ENCODE measurements around the gene PCBP1.
"Not testable (repeated sequence)": the region's sequence is repeated elsewhere in the genome, so short reads cannot be mapped to it uniquely, and the experiment has no call there.

PCBP1 gene

DNA sequence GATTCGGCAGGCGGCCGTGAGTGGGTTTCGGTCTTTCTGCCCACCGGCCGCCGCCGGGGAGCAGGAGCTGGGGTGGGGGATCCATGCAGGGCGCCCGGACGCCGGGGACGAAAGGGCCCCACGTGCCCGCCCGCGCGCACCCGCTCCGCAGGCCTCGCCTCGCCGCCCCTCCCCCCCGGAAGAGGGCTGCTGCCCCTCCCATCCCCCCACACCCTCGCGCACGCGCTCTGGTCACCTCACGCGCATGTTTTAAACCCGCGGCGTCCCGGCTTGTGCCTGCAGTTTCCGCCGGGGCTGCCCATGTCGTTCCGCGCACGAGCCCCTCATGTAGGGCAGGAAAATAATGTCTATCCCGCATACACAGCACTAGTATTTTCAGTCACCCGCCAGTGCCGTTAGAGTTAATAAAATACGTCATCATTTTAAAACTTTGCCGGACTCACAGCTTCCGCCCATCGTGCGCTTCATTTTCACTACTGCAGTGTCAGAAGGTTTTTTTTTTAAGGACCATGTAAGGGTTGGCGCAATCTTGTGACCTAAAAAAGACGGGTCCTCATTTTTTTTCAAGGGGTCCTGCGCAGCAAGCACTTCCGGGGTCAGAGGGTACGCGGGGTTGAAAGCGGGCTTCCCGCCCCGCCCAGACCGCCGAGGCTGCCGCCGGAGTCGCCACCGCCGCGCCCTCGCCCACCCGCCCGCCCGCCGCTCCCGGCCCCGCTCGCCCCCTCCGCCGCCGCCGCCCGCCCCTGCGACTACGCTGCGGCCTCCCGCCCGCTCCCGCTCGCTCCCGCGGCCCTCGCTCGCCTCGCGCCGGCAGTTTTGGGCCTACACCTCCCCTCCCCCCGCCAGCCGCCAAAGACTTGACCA, at the start of gene PCBP1:
PCBP1 (plus strand) TSS at position 640 of the 864 bp plus-strand sequence. CDS start 267 bp downstream, outside the sequence.
- DNase-seq (ENCODE audit: low read depth in 3 of 3) = peak; percentile 94 to 96 (median 96)

GRCh38 chr2:70039366-70039765, 47.9 kb upstream of the PCBP1 start:
- no peak for DNase-seq (ENCODE audit: low read depth in 3 of 3)

DNA sequence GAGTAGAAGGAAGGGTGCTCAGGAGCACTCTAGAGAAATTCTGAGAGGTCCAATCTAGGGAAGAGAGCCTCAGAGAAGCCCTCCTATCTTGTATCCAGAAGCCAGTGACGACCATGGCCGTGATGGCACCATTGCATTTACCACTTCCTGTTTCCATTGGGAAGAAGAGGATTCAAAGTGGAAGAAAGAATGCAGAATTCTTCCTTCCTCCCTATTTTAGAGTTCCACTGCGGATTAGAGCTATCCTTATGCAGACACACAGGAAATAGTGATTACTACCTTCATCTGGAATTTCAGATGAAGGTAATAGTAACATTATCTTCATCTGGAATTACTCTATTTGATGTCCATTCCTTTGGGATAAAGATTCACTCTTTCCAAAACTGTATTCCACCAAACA, 45.6 kb upstream of the PCBP1 start:
- DNase-seq (ENCODE audit: low read depth in 3 of 3) = no peak

- DNase-seq (ENCODE audit: low read depth in 3 of 3) = no peak
Observed at GRCh38 chr2:70042246-70042645, 45.0 kb upstream of the PCBP1 start.

- no peak for DNase-seq (ENCODE audit: low read depth in 3 of 3)
Observed at GRCh38 chr2:70043252-70043875, 43.9 kb upstream of the PCBP1 start.

- no peak for DNase-seq (ENCODE audit: low read depth in 3 of 3)
Observed at GRCh38 chr2:70044290-70045040, 42.8 kb upstream of the PCBP1 start.

- DNase-seq (ENCODE audit: low read depth in 3 of 3) = no peak
Observed at GRCh38 chr2:70045405-70045804, 41.9 kb upstream of the PCBP1 start.

DNA sequence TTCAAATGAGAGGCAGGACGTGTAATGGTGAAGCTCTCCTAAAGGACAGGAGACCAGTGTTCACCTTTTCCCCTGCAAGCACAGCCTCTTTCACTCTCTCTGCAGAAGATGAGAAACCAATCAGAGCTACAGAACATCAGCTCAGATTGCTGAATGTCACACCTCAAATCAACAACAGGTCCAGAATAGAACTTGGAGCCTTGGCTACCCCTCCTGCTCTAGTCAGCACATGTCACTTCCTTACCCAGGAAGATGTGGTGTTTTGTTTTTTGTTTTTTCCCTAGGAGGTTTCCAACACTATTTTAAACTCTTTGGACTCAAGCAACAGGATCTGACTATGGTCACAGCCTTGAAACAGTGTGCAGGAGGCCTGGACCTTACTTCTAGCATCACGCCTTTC, 41.3 kb upstream of the PCBP1 start:
- DNase-seq (ENCODE audit: low read depth in 3 of 3) = no peak

DNA sequence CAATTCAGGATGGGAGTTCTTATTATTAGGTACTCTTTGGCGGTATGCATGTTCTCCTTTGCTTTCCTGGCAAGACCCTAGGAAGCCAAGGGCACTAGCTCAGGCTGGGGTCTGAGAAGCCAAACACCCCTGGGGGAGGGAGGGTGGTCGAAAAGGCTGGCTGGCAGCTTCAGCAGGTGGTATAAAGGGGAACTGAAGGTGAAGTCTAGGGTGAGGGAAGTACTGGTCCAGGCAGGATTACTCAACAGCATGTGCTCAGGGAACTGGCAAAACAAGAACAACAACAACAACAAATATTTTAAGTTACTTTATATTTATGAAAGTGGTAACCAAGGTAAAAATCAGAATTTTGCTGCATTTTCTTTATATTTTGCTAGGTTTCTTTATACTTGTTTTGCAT, 40.7 kb upstream of the PCBP1 start:
- DNase-seq (ENCODE audit: low read depth in 3 of 3) = no peak

DNA sequence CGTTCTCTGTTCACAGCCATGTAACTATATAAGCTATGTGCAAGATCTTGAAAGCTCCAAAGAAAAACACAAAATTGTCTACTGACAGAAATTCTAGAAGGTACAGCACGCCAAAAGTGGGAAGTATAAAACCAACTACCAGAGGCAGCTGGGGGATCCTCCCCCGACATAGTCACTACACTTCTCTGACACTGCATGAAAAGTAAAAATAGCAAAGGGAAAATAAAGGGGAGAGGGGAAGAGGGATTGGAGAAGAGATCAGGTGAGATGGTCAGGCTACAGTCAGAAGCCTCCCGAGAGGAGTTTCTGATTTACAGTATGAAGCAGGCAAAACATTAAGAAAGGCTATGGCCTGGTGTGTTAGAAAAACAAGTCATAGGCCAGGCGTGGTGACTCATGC, 39.8 kb upstream of the PCBP1 start:
- DNase-seq (ENCODE audit: low read depth in 3 of 3) = no peak

DNA sequence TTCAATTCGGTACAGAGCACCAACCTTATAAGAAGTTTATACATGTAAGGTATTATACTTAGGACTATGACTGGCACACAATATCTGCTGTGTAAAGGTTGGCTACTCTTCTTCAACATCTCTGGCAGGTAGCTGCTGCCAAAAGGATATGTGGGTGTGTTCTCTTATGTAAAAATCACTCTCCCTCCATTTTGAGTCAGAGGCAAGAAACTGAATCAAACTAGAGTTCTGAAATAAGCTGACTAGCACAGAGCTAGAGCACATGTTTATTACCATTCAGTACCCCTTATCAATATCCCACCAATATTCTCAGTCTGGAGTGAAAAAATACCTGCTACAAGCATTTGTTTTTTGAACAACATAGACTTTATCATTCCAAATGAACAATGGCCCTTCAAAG, 38.0 kb upstream of the PCBP1 start:
- no peak for DNase-seq (ENCODE audit: low read depth in 3 of 3)

- DNase-seq (ENCODE audit: low read depth in 3 of 3) = no peak
Observed at GRCh38 chr2:70050631-70051425, 36.4 kb upstream of the PCBP1 start.

- not testable (repeated sequence) for DNase-seq (ENCODE audit: low read depth in 3 of 3)
Observed at GRCh38 chr2:70055259-70055658, 32.0 kb upstream of the PCBP1 start.

DNA sequence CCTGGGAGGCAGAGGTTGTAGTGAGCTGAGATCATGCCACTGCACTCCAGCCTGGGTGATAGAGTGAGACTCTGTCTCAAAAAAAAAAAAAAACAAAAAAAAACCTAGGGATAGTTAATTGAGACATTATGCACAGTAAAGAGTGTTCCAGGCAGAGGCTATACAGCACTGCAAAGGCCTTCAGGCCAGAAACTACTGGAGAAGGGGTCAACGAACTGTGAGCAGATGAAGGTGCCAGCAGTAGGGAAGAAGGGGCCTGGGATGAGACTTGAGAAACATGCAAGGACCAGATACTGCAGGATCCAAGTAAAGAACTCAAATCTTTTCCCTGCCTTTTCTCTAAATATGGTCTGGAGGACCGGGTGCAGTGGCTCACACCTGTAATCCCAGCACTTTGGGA, 26.0 kb upstream of the PCBP1 start:
- DNase-seq (ENCODE audit: low read depth in 3 of 3) = no peak

DNA sequence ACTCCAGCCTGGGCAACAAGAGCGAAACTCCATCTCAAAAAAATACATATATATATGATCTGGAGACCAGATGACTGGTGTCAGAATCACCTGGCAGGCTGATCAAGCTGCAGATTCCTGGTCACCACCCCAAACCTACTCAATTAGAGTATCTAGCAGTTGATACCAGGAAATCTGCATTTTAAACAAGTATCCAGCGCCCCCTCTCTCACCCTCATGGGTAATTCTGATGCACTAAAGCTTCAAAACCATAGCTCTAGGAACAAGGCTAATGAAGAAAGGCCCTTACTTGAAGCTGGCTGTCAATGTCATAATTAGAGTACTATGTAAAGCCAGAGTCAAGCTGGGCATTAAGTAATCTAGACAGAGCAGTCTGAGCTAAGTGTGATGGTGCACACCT, 25.0 kb upstream of the PCBP1 start:
- no peak for DNase-seq (ENCODE audit: low read depth in 3 of 3)

DNA sequence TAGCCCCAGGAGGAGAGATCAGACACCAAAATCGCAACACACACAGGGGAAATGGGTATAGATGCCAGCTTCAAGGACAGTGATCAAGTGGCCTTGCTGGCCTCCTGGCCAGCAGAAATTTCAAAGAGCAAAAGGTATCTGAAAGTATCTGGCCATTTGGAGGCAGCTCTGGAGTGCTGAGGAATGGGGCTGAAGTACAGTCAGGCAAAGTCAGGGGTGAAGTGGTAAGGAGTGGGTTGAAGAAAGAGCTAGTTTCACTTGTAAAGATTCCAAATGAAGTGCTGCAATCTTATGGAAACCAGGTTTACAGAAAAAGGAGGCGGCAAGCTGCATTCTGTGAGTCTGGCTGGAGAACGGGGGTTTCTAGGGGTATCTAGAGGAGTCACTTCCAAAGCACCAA, 19.2 kb upstream of the PCBP1 start:
- DNase-seq (ENCODE audit: low read depth in 3 of 3) = no peak

DNA sequence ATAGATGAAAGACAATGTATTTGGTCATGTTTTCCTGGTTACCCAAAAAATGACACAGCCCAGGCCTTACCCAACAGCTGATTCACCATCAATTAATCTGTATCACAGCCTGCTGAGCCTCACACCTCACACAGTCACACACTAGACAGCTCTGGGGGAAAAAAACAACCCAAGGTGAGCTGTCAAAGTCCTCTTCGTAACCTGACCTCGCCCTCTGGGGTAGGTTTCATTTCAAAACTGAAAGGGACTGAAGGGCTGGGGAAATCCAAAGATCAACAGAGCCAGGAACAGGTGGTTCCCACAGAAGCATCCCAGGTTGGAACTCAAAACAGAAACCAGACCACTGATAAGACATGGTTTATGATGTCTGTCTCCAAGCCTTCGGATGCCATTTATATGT, 18.2 kb upstream of the PCBP1 start:
- peak; percentile 64 to 67 (median 67) for DNase-seq (ENCODE audit: low read depth in 3 of 3)

- DNase-seq (ENCODE audit: low read depth in 3 of 3) = peak in 1 of 3 experiments; percentile 30
Observed at GRCh38 chr2:70070542-70071268, 16.6 kb upstream of the PCBP1 start.

GRCh38 chr2:70073493-70073892, 13.8 kb upstream of the PCBP1 start:
- no peak for DNase-seq (ENCODE audit: low read depth in 3 of 3)

DNA sequence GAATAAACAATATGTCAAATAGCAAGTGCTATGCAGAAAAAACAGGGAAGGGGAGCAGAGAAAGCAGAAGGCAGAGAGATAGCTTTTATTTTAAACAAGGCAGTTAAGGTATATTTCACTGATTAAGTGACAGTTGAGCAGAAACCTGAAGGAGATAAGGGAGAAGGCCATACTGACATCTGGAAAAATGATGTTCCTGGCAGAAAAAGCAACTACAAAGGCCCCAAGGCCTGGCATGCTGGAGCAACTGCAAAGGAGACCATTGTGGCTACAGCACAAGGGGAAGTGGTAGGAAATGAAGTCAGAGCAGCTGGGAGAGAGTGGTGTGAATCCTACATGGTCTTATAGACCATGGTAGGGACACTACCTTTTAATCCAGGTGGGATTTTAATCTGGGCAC, 8.9 kb upstream of the PCBP1 start:
- no peak for DNase-seq (ENCODE audit: low read depth in 3 of 3)

DNA sequence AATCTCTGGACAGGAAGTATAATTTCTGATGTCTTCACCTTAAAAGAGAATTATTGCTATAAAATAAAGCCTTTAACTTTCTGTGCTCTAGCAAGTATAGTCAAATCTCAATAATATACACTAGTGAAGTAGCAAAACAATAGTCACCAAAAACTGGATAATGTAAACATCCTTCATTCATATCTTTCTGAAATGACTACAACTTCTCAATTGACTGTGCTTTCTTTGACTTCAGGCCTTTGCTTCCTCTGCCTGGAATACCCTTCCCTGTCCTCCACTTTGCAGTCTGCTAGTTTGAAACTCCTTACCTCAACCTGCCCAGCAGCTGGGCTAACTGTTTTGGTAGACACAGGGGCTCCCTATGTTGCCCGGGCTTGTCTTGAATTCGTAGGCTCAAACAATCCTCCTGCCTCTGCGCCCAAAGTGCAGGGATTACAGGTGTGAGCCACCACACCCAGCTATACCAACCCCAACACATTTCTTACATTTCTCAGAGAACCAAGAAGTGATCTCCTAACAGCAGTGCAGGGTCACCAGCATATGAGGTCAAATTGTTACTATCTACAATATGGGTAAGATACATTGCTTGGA, 6.6 kb upstream of the PCBP1 start:
- no peak for DNase-seq (ENCODE audit: low read depth in 3 of 3)

All from stimulated activated CD4-positive, alpha-beta T cell treated with anti-CD3 and anti-CD28 coated beads, TNF-alpha, amount 100 ng/mL, for 24 hours (primary cell).